Measurements from ENCODE around the gene PPP1R3E. TPM values are rescaled to one million over a fixed set of nuclear protein-coding genes. Genes with fewer than 3 reads are reported as not detected.

The PPP1R3E gene
- total RNA-seq, 4 donors from 2014 or later, result 16.5 to 39.2 (median 21.4) TPM

- Histone ChIP-seq H3K27ac (peak overlapping the region; percentile 77 to 89 (median 85)), H3K4me3 (peak overlapping the region; percentile 53 to 75 (median 62)), H3K27me3 (no peaks in the 10 kb centered on the region), H3K36me3 (peaks cover 0 to 36% (median 0%) of the 10 kb centered on the region in 3 donors), H3K9me3 (no peaks in the 10 kb centered on the region), H3K4me1 (peaks cover 0 to 37% (median 4%) of the 10 kb centered on the region in 4 donors)
- DNase-seq, result no peak
- TF ChIP-seq POLR2A (IDR thresholded peaks at IDR 0.05), result no peak
- TF ChIP-seq CTCF (IDR thresholded peaks at IDR 0.05), result no peak
These were observed 4.5 kb upstream of the PPP1R3E start for GRCh38 chr14:23307146-23307530.

GRCh38 chr14:23306412-23307145 is 3.9 kb upstream of the PPP1R3E start, which contains the start of gene BCL2L2:
TSS of gene BCL2L2 (plus strand) at chr14:23306833. CDS start at chr14:23307768, 935 bp downstream.
- peak within 1 kb of the TSS; percentile 53 to 75 (median 62) for H3K4me3 ChIP-seq
- H3K9me3 ChIP-seq, result no peaks in the 10 kb centered on the region
- no peaks in the 10 kb centered on the region for H3K27me3 ChIP-seq
- peaks cover 0 to 36% (median 0%) of the 10 kb centered on the region in 3 donors for H3K36me3 ChIP-seq
- peak within 1 kb of the TSS; percentile 77 to 89 (median 85) for H3K27ac ChIP-seq
- TF ChIP-seq CTCF (IDR thresholded peaks at IDR 0.05) (no peak), POLR2A (IDR thresholded peaks at IDR 0.05) (peak; percentile 57 to 81)
- peaks cover 0 to 37% (median 4%) of the 10 kb centered on the region in 4 donors for H3K4me1 ChIP-seq
- DNase-seq, result peak; percentile 78 to 95 (median 93)

GRCh38 chr14:23301969-23302289 is 730 bp downstream of the PPP1R3E start:
- DNase-seq, result no peak
- Histone ChIP-seq H3K36me3 (peaks cover 0 to 19% (median 0%) of the 10 kb centered on the region in 3 donors), H3K4me3 (peak overlapping the region; percentile 76 to 96 (median 82)), H3K9me3 (no peaks in the 10 kb centered on the region), H3K4me1 (peaks cover 0 to 25% (median 4%) of the 10 kb centered on the region in 4 donors), H3K27me3 (no peaks in the 10 kb centered on the region), H3K27ac (peak overlapping the region; percentile 97 to 100 (median 100))
- TF ChIP-seq POLR2A (IDR thresholded peaks at IDR 0.05) (peak; percentile 68 to 69), CTCF (IDR thresholded peaks at IDR 0.05) (no peak)

DNA sequence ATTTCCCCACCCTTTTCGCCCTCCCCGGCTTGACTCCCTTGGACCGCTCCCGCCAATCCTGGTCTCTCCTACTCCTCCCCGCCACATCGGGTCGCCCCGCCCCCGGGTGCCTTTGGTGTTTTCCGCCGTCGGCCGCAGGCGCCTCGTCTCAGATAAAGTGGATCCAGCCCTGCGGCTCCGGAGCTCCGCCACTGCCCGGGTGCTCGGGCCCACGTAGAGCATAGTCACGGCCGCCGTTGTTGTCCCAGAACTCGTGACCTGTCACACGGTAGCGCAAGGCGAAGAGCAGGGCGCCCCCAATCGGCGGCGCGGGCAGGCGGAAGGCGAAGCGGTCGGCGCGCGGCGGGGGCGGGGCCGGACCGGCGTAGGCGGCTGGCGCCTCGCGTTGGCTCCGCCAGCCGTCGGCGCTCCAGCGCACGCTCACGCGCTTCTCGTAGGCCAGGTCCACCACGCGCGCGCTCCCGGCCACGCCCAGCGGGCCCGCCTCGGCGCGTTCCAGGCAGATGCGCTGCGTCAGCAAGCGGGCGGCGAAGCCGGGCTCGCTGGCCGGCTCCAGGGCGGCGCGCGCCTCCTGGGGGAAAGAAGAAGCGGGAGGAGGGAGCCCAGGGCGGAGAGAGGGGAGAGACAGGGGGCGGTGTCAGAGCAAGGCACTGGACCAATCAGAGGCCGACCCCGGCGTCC is 1.2 kb downstream of the PPP1R3E start:
- no peaks in the 10 kb centered on the region for H3K27me3 ChIP-seq
- H3K9me3 ChIP-seq, result no peaks in the 10 kb centered on the region
- peaks cover 0 to 25% (median 4%) of the 10 kb centered on the region in 4 donors for H3K4me1 ChIP-seq
- DNase-seq, result peak; percentile 94 to 99 (median 98)
- peaks cover 0 to 19% (median 0%) of the 10 kb centered on the region in 3 donors for H3K36me3 ChIP-seq
- TF ChIP-seq POLR2A (IDR thresholded peaks at IDR 0.05) (peak; percentile 28 to 71), CTCF (IDR thresholded peaks at IDR 0.05) (peak; percentile 73 to 95 (median 82))
- peak overlapping the region; percentile 97 to 100 (median 100) for H3K27ac ChIP-seq
- H3K4me3 ChIP-seq, result peak overlapping the region; percentile 76 to 96 (median 82)

- Histone ChIP-seq H3K27me3 (no peaks in the 10 kb centered on the region), H3K36me3 (peaks cover 0 to 19% (median 0%) of the 10 kb centered on the region in 3 donors), H3K9me3 (no peaks in the 10 kb centered on the region), H3K4me3 (peak overlapping the region; percentile 76 to 96 (median 82)), H3K4me1 (peaks cover 0 to 19% (median 2%) of the 10 kb centered on the region in 4 donors), H3K27ac (peak overlapping the region; percentile 97 to 100 (median 100))
- peak; percentile 45 to 76 (median 73) for DNase-seq
- TF ChIP-seq CTCF (IDR thresholded peaks at IDR 0.05) (no peak), POLR2A (IDR thresholded peaks at IDR 0.05) (peak in 1 of 2 donors; percentile 11)
These were observed 1.9 kb downstream of the PPP1R3E start for GRCh38 chr14:23300687-23301223.

Data from Peyer's patch (tissue), 4 donors.